Activated CD8-positive, alpha-beta T cell treated with anti-CD3 and anti-CD28 coated beads for 36 hours (primary cell): ENCODE data around the gene RAD51B. TPM values are rescaled to one million over a fixed set of nuclear protein-coding genes. Genes with fewer than 3 reads are reported as not detected.
"Not testable (repeated sequence)": the region's sequence is repeated elsewhere in the genome, so short reads cannot be mapped to it uniquely, and the experiment has no call there.

Source experiments
- ATAC-seq: fragments of 200-7000 bp; cut with Tn5 transposase; one replicate; pipeline ENCODE4 v1.10.0; 2021; ENCODE audit warnings: mild to moderate bottlenecking, moderate library complexity
- CTCF ChIA-PET: fragments of 350-600 bp; sonication (Branson Sonifier 250); formaldehyde crosslinking; loops from one replicate; lab custom pipeline; 2021; ENCODE audit warnings: antibody characterized with exemption; lab: Charles Lee
- POLR2A ChIA-PET: fragments of 350-600 bp; sonication (Branson Sonifier 250); formaldehyde crosslinking; loops from one replicate; lab custom pipeline; 2021; ENCODE audit warnings: antibody characterized with exemption; lab: Charles Lee
- DNase-seq: peaks from one replicate; pipeline ENCODE4 v3.0.0-alpha.2; 2020
- H3K27ac Mint-ChIP-seq: one replicate; pipeline ENCODE4 v1.8.0; 2021; ENCODE audit warnings: mild to moderate bottlenecking, mixed read lengths
- H3K27me3 Mint-ChIP-seq: one replicate; pipeline ENCODE4 v1.8.0; 2021; ENCODE audit warnings: mixed read lengths
- H3K36me3 Mint-ChIP-seq: one replicate; pipeline ENCODE4 v1.8.0; 2021; ENCODE audit warnings: low read depth, mixed read lengths
- H3K4me1 Mint-ChIP-seq: one replicate; pipeline ENCODE4 v1.8.0; 2021; ENCODE audit warnings: low read depth, mixed read lengths
- H3K4me3 Mint-ChIP-seq: one replicate; pipeline ENCODE4 v1.8.0; 2021; ENCODE audit warnings: mild to moderate bottlenecking, moderate library complexity, mixed read lengths
- H3K9me3 Mint-ChIP-seq: one replicate; pipeline ENCODE4 v1.8.0; 2021; ENCODE audit warnings: mixed read lengths
- intact Hi-C: fragments of 100-400 bp; cut with micrococcal nuclease; formaldehyde crosslinking; loops from one replicate; pipeline ENCODE4 v1.10.0; 2022
- total RNA-seq, 2 experiments: library from RNA; stranded (reverse); gene quantifications; one replicate each; pipeline ENCODE4 v1.2.3, GENCODE V29; 2021
- TF ChIP-seq, protein P1 (sequence below): fragments of 200-600 bp; IDR thresholded peaks from one replicate; pipeline ENCODE4 v1.8.0; 2022; ENCODE audit warnings: antibody characterized with exemption, mild to moderate bottlenecking

RAD51B gene
- total RNA-seq, 2 experiments from 2014 or later, result 38.2 to 40.6 TPM

DNA sequence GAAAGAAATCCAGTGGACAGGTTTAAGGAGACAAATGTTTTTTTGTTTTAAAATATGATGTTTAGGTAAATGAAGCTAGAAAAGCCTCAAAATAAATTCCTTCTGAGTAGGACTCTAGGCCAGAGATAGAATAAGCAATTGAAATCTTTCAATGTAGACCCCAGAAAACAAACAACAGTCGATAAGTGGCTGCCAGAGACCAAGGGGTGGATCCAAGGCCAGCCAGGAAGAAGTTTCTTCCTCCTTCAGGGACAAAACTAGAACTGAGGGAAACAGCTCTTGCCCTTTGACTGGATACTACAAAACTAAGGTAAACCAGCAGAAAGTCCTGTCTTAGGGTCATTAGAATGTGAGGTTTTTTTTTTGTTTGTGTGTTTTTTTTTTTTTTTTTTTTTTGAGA is 481.6 kb downstream of the RAD51B start:
- Mint-ChIP-seq H3K4me3 (no peak overlapping the region), H3K4me1 (peaks cover 8% of the 10 kb centered on the region), H3K36me3 (peaks cover 11% of the 10 kb centered on the region), H3K27ac (no peak overlapping the region), H3K9me3 (peaks cover 10% of the 10 kb centered on the region), H3K27me3 (no peaks in the 10 kb centered on the region)
- DNase-seq, result no peak
- TF ChIP-seq, protein P1, sequence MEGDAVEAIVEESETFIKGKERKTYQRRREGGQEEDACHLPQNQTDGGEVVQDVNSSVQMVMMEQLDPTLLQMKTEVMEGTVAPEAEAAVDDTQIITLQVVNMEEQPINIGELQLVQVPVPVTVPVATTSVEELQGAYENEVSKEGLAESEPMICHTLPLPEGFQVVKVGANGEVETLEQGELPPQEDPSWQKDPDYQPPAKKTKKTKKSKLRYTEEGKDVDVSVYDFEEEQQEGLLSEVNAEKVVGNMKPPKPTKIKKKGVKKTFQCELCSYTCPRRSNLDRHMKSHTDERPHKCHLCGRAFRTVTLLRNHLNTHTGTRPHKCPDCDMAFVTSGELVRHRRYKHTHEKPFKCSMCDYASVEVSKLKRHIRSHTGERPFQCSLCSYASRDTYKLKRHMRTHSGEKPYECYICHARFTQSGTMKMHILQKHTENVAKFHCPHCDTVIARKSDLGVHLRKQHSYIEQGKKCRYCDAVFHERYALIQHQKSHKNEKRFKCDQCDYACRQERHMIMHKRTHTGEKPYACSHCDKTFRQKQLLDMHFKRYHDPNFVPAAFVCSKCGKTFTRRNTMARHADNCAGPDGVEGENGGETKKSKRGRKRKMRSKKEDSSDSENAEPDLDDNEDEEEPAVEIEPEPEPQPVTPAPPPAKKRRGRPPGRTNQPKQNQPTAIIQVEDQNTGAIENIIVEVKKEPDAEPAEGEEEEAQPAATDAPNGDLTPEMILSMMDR, result no peak
- no peak for ATAC-seq
- CTCF ChIA-PET, result interaction anchor here (0.6 to 1.1 kb wide), 2 partner anchors 26 to 435 kb away, joined by 3 read pairs; no protein-coding TSS in a partner anchor
- intact Hi-C loops, result no loop called here
- POLR2A ChIA-PET, result interaction anchor here (0.6 kb wide), 1 partner anchor 18 kb away, joined by 3 read pairs; no protein-coding TSS in a partner anchor

DNA sequence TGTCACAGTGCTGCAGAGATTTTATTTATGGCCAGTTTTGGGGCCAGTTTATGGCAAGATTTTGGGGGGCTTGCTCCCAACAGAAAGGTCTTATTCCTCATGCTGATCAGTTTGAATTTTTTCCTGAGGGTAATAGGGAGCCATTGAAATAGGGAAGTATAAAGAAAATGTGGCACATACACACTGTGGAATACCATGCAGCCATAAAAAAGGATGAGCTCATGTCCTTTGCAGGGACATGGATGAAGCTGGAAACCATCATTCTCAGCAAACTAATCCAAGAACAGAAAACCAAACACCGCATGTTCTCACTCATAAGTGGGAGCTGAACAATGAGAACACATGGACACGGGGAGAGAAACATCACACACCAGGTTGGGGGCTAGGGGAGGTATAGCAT is 483.4 kb downstream of the RAD51B start:
- peaks cover 10% of the 10 kb centered on the region for H3K9me3 Mint-ChIP-seq
- DNase-seq, ATAC-seq, CTCF ChIA-PET, H3K4me3 Mint-ChIP-seq, intact Hi-C loops, POLR2A ChIA-PET, H3K27me3 Mint-ChIP-seq, H3K27ac Mint-ChIP-seq: not testable (repeated sequence)
- peaks cover 10% of the 10 kb centered on the region for H3K4me1 Mint-ChIP-seq
- H3K36me3 Mint-ChIP-seq, result peaks cover 11% of the 10 kb centered on the region

DNA sequence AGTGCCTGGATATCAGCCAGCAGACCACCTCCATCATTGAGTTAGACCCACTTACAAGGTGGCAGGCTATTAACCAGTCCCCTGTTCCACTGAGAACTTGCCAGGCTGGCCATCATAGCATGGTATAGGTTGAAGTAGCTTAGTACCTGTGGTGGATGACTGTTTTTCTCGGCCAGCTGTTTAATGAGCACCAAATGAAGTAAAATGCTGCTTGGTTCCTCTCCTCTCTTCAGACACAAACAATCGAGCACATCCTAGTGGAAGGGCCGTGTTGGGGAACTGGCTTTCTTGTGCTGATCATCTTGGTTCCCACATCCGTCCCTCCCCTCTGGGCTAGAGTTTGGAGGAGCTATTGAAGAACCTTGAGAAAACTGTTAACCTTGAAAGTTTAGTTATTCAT is 486.2 kb downstream of the RAD51B start:
- ATAC-seq (no peak), DNase-seq (no peak)
- Mint-ChIP-seq H3K27me3 (no peaks in the 10 kb centered on the region), H3K4me1 (peaks cover 12% of the 10 kb centered on the region), H3K27ac (no peak overlapping the region), H3K4me3 (no peak overlapping the region), H3K36me3 (peaks cover 10% of the 10 kb centered on the region), H3K9me3 (peaks cover 10% of the 10 kb centered on the region)
- TF ChIP-seq, protein P1, result no peak
- intact Hi-C loops, result no loop called here
- ChIA-PET CTCF (interaction anchor here (1.6 kb wide), 1 partner anchor 56 kb away, joined by 4 read pairs; no protein-coding TSS in a partner anchor), POLR2A (interaction anchor here (1.0 kb wide), 2 partner anchors 22 to 23 kb away, joined by 3 read pairs; no protein-coding TSS in a partner anchor)

DNA sequence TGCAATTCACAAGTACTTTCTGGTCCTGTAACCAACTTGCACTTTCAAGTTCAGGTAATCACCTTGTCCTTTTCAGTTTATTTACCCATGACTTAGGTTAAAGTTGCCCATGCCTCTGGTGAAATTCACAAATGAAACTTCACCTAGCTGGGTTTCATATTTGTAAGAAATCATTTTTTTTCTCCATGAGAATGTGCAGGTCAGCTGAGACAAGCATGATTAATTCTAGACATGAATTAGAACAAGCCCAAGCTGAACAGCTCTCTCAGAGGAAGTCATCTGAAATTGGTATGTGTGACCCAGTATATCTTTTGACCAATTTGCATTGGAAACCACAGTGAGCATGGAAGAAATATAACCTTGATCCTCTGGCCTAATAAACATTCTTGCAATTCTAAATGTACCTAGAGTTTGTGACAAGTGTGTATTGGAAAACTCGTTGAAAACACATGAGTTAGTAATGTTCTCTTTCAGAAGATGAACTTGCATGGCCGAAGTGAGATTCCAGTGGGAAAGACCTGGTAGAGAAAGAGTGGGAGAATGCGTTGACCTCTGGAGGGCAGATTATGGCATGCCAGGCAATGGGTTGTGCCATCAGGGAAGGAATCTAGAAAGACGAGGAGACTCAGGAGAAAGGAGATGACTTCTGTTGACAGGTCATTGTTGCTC is 486.8 kb downstream of the RAD51B start:
- H3K27ac Mint-ChIP-seq, result no peak overlapping the region
- no peak overlapping the region for H3K4me3 Mint-ChIP-seq
- ChIA-PET POLR2A (interaction anchor here (1.0 kb wide), 2 partner anchors 22 to 23 kb away, joined by 3 read pairs; no protein-coding TSS in a partner anchor), CTCF (interaction anchor here (1.3 to 1.6 kb wide), 2 partner anchors 31 to 57 kb away, joined by 3 to 4 read pairs; no protein-coding TSS in a partner anchor)
- peaks cover 10% of the 10 kb centered on the region for H3K9me3 Mint-ChIP-seq
- no peaks in the 10 kb centered on the region for H3K27me3 Mint-ChIP-seq
- peaks cover 12% of the 10 kb centered on the region for H3K4me1 Mint-ChIP-seq
- no peak for DNase-seq
- TF ChIP-seq, protein P1, result no peak
- ATAC-seq, result no peak
- intact Hi-C loops, result no loop called here
- peaks cover 4% of the 10 kb centered on the region for H3K36me3 Mint-ChIP-seq

DNA sequence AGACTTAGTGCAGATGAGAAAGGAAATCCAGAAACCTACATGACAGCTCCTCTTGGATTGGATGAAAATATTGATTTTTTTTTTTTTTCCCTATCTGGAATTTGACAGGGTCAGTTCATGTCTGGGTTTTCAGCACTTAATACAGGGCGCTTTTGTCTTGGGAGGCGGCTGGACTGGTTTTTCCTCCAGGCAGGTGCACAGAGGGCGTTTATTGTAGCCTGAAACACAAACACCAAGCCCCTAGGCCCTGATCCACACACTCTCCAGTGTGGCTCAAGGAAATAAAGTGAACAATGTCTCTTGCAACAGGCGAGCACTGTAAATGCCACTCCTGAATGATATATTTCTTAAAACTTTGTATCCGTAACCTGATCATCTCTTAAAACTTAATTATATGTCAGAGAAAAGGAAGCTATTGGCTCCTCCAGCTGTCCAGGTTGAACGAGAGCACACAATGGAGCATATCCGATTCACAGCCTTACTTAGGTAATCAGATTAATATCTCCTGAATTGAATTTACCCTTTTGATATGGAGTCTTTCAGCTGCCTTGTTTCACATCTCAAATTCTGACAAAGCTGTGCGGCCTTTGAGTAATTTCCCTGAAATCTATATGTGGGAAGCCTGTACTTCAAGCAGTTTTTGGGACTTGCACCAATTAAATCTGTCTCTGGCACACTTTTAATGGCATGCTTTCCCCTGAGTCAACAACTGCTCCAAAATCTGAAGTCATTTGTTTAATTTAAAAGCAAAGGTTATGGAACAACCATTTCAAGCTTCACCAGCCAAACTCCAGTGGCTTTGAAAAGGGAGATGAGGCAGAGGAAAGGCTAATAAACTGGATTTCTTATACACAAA is 487.6 kb downstream of the RAD51B start:
- ChIA-PET CTCF (interaction anchor here (1.3 to 2.0 kb wide), 3 partner anchors 32 to 58 kb away, joined by 3 to 6 read pairs (median 4); no protein-coding TSS in a partner anchor), POLR2A (interaction anchor here (1.0 kb wide), 1 partner anchor 23 kb away, joined by 3 read pairs; no protein-coding TSS in a partner anchor)
- H3K36me3 Mint-ChIP-seq, result peaks cover 1% of the 10 kb centered on the region
- H3K27me3 Mint-ChIP-seq, result no peaks in the 10 kb centered on the region
- ATAC-seq (no peak), DNase-seq (no peak)
- TF ChIP-seq, protein P1, result no peak
- peaks cover 12% of the 10 kb centered on the region for H3K4me1 Mint-ChIP-seq
- no peak overlapping the region for H3K4me3 Mint-ChIP-seq
- H3K9me3 Mint-ChIP-seq, result peaks cover 8% of the 10 kb centered on the region
- no peak overlapping the region for H3K27ac Mint-ChIP-seq
- intact Hi-C loops, result no loop called here
